Cerebellar cortex (tissue), 1 donor: Measurements from ENCODE around the gene GJC2.
"Not testable (repeated sequence)": the region's sequence is repeated elsewhere in the genome, so short reads cannot be mapped to it uniquely, and the experiment has no call there.

Experiments used
- DNase-seq: peaks from one replicate; pipeline ENCODE4 v3.0.0-alpha.2; 2015; ENCODE audit warnings: low spot score

The GJC2 gene

GRCh38 chr1:228149406-228150119, at the start of gene GJC2:
Gene GJC2, plus strand, starts transcription at chr1:228149930. Its CDS starts 7,829 bp downstream, at chr1:228157759.
- DNase-seq: no peak

- DNase-seq: no peak
Measured at GRCh38 chr1:228100822-228101613, 48.7 kb upstream of the GJC2 start.

- DNase-seq: no peak
Measured at GRCh38 chr1:228101614-228101993, 48.1 kb upstream of the GJC2 start.

- no peak for DNase-seq
Measured at GRCh38 chr1:228101994-228102790, 47.5 kb upstream of the GJC2 start.

- peak; percentile 90 for DNase-seq
Measured at GRCh38 chr1:228102791-228103620, 46.7 kb upstream of the GJC2 start, which contains the start of gene C1orf35. Gene C1orf35, minus strand, starts transcription at chr1:228103325. Its CDS starts 98 bp downstream, at chr1:228103227.

- DNase-seq: no peak
Measured at GRCh38 chr1:228104526-228105269, 45.0 kb upstream of the GJC2 start.

- DNase-seq: no peak
Measured at GRCh38 chr1:228105270-228105995, 44.3 kb upstream of the GJC2 start.

GRCh38 chr1:228105996-228106799, 43.5 kb upstream of the GJC2 start:
- DNase-seq: no peak

- DNase-seq: no peak
Measured at GRCh38 chr1:228106800-228107054, 43.0 kb upstream of the GJC2 start.

- no peak for DNase-seq
Measured at GRCh38 chr1:228107636-228108035, 42.1 kb upstream of the GJC2 start.

- no peak for DNase-seq
Measured at GRCh38 chr1:228108055-228108690, 41.6 kb upstream of the GJC2 start.

GRCh38 chr1:228108742-228109072, 41.0 kb upstream of the GJC2 start:
- no peak for DNase-seq

GRCh38 chr1:228109073-228109961, 40.4 kb upstream of the GJC2 start, which contains the start of gene MRPL55:
Gene MRPL55, minus strand, starts transcription at chr1:228109299. Its CDS starts 1,039 bp downstream, at chr1:228108260.
- peak; percentile 98 for DNase-seq

GRCh38 chr1:228109962-228110488, 39.7 kb upstream of the GJC2 start:
- peak; percentile 46 for DNase-seq

GRCh38 chr1:228110556-228110955, 39.2 kb upstream of the GJC2 start:
- no peak for DNase-seq

GRCh38 chr1:228111315-228111714, 38.4 kb upstream of the GJC2 start:
- DNase-seq: not testable (repeated sequence)

- no peak for DNase-seq
Measured at GRCh38 chr1:228112167-228112566, 37.6 kb upstream of the GJC2 start.

- no peak for DNase-seq
Measured at GRCh38 chr1:228112617-228113016, 37.1 kb upstream of the GJC2 start.
